IPS-11a (cell line): Measurements from ENCODE around the gene RPL31.

Experiments
- H3K4me3 ChIP-seq: one replicate; pipeline ENCODE4 v1.5.1; 2013; ENCODE audit warnings: low read depth, low read length, control low read depth

The RPL31 gene

GRCh38 chr2:100992262-100992661, 9.8 kb upstream of the RPL31 start:
- H3K4me3 ChIP-seq, result no peak overlapping the region

GRCh38 chr2:100993294-100993693, 8.8 kb upstream of the RPL31 start:
- H3K4me3 ChIP-seq, result no peak overlapping the region

- no peak overlapping the region for H3K4me3 ChIP-seq
These were observed 6.6 kb upstream of the RPL31 start for GRCh38 chr2:100995309-100996075.

- H3K4me3 ChIP-seq, result no peak overlapping the region
These were observed 4.4 kb upstream of the RPL31 start for GRCh38 chr2:100997509-100998234.

GRCh38 chr2:100998235-100998573, 3.9 kb upstream of the RPL31 start:
- no peak overlapping the region for H3K4me3 ChIP-seq

- H3K4me3 ChIP-seq, result no peak overlapping the region
These were observed 2.1 kb upstream of the RPL31 start for GRCh38 chr2:100999995-101000394.

- H3K4me3 ChIP-seq, result peak overlapping the region; percentile 96
These were observed 631 bp downstream of the RPL31 start for GRCh38 chr2:101002562-101003277.

GRCh38 chr2:101003278-101003775, 1.2 kb downstream of the RPL31 start:
- peak overlapping the region; percentile 96 for H3K4me3 ChIP-seq

GRCh38 chr2:101004620-101005325, 2.7 kb downstream of the RPL31 start:
- no peak overlapping the region for H3K4me3 ChIP-seq

GRCh38 chr2:101006065-101006715, 4.1 kb downstream of the RPL31 start:
- H3K4me3 ChIP-seq, result no peak overlapping the region

GRCh38 chr2:101007415-101008345, 5.6 kb downstream of the RPL31 start:
- no peak overlapping the region for H3K4me3 ChIP-seq

GRCh38 chr2:101011152-101011551, 9.1 kb downstream of the RPL31 start:
- no peak overlapping the region for H3K4me3 ChIP-seq

GRCh38 chr2:101012054-101012705, 10.1 kb downstream of the RPL31 start:
- H3K4me3 ChIP-seq, result no peak overlapping the region

GRCh38 chr2:101012706-101013181, 10.7 kb downstream of the RPL31 start:
- no peak overlapping the region for H3K4me3 ChIP-seq

GRCh38 chr2:101014264-101014857, 12.3 kb downstream of the RPL31 start:
- no peak overlapping the region for H3K4me3 ChIP-seq

- H3K4me3 ChIP-seq, result no peak overlapping the region
These were observed 15.3 kb downstream of the RPL31 start for GRCh38 chr2:101017371-101017770.

- H3K4me3 ChIP-seq, result no peak overlapping the region
These were observed 16.8 kb downstream of the RPL31 start for GRCh38 chr2:101018934-101019333.

GRCh38 chr2:101022221-101022620, 20.1 kb downstream of the RPL31 start:
- H3K4me3 ChIP-seq, result no peak overlapping the region
